ENCODE data around the gene FAAP100. TPM values are rescaled to one million over a fixed set of nuclear protein-coding genes. Genes with fewer than 3 reads are reported as not detected.

FAAP100 gene
- polyA plus RNA-seq, 1 of the 3 experiments (the other 2 are of a cell fraction), result 18.9 TPM

DNA sequence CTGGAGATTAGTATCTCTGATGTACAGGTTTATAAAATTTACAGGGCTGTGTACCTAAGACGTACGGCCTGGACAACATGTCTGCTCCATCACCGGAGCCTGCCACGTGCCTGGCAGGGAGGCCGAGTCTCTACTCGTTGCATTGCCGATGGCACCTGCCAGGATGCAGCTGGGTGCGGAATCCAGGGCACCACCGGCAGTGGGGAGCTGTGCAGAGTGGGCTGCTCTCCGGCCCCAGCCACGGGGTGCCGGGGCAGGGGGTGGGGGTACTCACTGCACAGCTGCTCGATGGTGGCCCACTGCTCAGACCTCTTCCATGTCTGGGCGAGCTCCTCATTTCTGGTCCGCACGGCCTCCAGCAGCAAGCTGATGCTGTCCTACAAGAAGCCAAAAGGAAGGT lies 13.1 kb upstream of the FAAP100 start (continued):
- TF ChIP-seq, protein P1, sequence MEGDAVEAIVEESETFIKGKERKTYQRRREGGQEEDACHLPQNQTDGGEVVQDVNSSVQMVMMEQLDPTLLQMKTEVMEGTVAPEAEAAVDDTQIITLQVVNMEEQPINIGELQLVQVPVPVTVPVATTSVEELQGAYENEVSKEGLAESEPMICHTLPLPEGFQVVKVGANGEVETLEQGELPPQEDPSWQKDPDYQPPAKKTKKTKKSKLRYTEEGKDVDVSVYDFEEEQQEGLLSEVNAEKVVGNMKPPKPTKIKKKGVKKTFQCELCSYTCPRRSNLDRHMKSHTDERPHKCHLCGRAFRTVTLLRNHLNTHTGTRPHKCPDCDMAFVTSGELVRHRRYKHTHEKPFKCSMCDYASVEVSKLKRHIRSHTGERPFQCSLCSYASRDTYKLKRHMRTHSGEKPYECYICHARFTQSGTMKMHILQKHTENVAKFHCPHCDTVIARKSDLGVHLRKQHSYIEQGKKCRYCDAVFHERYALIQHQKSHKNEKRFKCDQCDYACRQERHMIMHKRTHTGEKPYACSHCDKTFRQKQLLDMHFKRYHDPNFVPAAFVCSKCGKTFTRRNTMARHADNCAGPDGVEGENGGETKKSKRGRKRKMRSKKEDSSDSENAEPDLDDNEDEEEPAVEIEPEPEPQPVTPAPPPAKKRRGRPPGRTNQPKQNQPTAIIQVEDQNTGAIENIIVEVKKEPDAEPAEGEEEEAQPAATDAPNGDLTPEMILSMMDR (IDR thresholded peaks at IDR 0.05), result no peak
- no peak for TF ChIP-seq SMC3 (IDR thresholded peaks at IDR 0.05; ENCODE audit: low read depth, low read length)
- TF ChIP-seq, protein P2, sequence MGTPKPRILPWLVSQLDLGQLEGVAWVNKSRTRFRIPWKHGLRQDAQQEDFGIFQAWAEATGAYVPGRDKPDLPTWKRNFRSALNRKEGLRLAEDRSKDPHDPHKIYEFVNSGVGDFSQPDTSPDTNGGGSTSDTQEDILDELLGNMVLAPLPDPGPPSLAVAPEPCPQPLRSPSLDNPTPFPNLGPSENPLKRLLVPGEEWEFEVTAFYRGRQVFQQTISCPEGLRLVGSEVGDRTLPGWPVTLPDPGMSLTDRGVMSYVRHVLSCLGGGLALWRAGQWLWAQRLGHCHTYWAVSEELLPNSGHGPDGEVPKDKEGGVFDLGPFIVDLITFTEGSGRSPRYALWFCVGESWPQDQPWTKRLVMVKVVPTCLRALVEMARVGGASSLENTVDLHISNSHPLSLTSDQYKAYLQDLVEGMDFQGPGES (IDR thresholded peaks at IDR 0.05; ENCODE audit: low read depth, low read length), result no peak
- no peak for TF ChIP-seq ELF1 (IDR thresholded peaks at IDR 0.05)
- TF ChIP-seq CHD2 (IDR thresholded peaks at IDR 0.05; ENCODE audit: low read length, partially characterized antibody), result no peak

DNA sequence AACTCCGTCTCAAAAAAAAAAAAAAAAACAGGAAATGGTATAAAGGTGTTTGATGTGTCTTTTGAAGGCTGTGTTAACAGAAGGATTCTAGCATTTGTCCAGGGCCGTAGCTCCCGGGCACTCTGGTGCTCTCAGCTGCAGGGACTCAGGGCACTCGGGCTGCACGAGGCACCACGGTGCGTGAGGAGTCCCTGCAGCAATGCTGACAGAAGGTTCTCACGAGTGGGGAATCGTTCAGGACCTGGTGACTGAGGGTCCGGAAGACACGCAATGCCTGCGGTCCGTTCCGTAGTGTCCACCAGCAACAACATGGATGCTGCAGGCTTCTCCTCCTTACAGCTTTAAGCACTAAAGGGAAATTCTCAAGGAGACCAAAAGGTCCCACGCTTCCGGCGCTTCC lies 12.6 kb upstream of the FAAP100 start:
- H3K27me3 ChIP-seq (ENCODE audit: insufficient read depth), result no peaks in the 10 kb centered on the region
- TF ChIP-seq EZH2phosphoT487 (IDR thresholded peaks at IDR 0.05; ENCODE audit: borderline replicate concordance, low read depth) (no peak), ELF1 (IDR thresholded peaks at IDR 0.05) (no peak), YY1 (IDR thresholded peaks at IDR 0.05; ENCODE audit: low read depth) (no peak), GABPA (IDR thresholded peaks at IDR 0.05; ENCODE audit: low read depth) (no peak), FOSL2 (IDR thresholded peaks at IDR 0.05; ENCODE audit: borderline replicate concordance, low read depth) (no peak), SMC3 (IDR thresholded peaks at IDR 0.05; ENCODE audit: low read depth, low read length) (no peak)
- TF ChIP-seq, protein P3, sequence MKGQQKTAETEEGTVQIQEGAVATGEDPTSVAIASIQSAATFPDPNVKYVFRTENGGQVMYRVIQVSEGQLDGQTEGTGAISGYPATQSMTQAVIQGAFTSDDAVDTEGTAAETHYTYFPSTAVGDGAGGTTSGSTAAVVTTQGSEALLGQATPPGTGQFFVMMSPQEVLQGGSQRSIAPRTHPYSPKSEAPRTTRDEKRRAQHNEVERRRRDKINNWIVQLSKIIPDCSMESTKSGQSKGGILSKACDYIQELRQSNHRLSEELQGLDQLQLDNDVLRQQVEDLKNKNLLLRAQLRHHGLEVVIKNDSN (IDR thresholded peaks at IDR 0.05; ENCODE audit: borderline replicate concordance, low read depth), result no peak
- TF ChIP-seq, protein P4, sequence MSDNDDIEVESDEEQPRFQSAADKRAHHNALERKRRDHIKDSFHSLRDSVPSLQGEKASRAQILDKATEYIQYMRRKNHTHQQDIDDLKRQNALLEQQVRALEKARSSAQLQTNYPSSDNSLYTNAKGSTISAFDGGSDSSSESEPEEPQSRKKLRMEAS (IDR thresholded peaks at IDR 0.05; ENCODE audit: low read depth), result no peak
- TF ChIP-seq, protein P1 (IDR thresholded peaks at IDR 0.05), result no peak
- no peak overlapping the region for H3K4me3 ChIP-seq (ENCODE audit: low read depth in 2 of 2, low read length in 1 of 2)
- H3K4me1 ChIP-seq (ENCODE audit: control insufficient read depth in 1 of 2, insufficient read depth in 2 of 2, low read depth in 1 of 2, low read length in 1 of 2), result peaks cover 22 to 33% of the 10 kb centered on the region in 2 experiments
- H2AFZ ChIP-seq (ENCODE audit: low read depth), result no peak overlapping the region
- no peaks in the 10 kb centered on the region for H3K9me2 ChIP-seq
- H4K20me1 ChIP-seq (ENCODE audit: insufficient read depth), result no peaks in the 10 kb centered on the region; the same call in 1 of the 2 replicates
- H3K9ac ChIP-seq, result no peak overlapping the region
- no peak overlapping the region for H3K4me2 ChIP-seq
- peaks cover 45% of the 10 kb centered on the region for H3F3A ChIP-seq (replicated peaks; ENCODE audit: insufficient read depth)
- WGBS (ENCODE audit: low lambda C conversion rate), result 95% methylated on average over 17 of the region's 17 CpGs
- peak overlapping the region in 1 of 2 experiments; percentile 93; a peak in 2 of 4 replicates for H3K27ac ChIP-seq (ENCODE audit: low read depth in 2 of 2, low read length in 1 of 2)
- POLR2A ChIA-PET, result no interaction called here
- H3K36me3 ChIP-seq (replicated peaks in 1 of 2; ENCODE audit: control insufficient read depth in 1 of 2, insufficient read depth in 2 of 2, low read length in 1 of 2), result peaks cover 48 to 81% of the 10 kb centered on the region in 2 experiments
- no peak for DNase-seq
- CTCF ChIA-PET, result interaction anchor here (0.6 to 3.3 kb wide), 6 partner anchors 9 to 312 kb away, joined by 3 to 27 read pairs (median 4); partner anchors contain the start of gene FAAP100
- H3K9me3 ChIP-seq, result no peaks in the 10 kb centered on the region
- H3K79me2 ChIP-seq (ENCODE audit: insufficient read depth), result peaks cover 65% of the 10 kb centered on the region
